ENCODE results near the gene P4HTM.
A peak's percentile ranks its signal among the peaks of the same experiment; 100 is the strongest.
"Not testable (repeated sequence)": the region's sequence is repeated elsewhere in the genome, so short reads cannot be mapped to it uniquely, and the experiment has no call there.

Gene P4HTM

DNA sequence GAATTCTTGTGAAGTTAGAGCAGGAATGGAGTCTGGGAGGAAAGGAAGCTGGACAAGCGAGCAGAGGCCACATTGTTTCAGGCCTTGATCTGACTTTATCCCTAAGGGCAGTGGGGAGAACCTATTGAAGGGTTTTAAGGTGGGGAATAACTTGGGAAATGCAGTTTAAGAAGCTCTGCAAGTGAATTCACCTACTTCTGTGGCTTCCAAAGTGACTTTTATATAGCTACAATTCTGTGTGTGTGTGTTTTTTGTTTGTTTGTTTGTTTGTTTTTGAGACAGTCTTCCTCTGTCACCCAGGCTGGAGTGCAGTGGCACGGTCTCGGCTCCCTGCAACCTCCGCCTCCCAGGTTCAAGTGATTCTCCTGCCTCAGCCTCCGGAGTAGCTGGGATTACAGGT lies 18.6 kb downstream of the P4HTM start:
- H3K9me3 Mint-ChIP-seq; H3K27me3 Mint-ChIP-seq; H3K36me3 Mint-ChIP-seq; DNase-seq (ENCODE audit: low spot score in 2 of 2); ATAC-seq (ENCODE audit: low read depth): not testable (repeated sequence)
- Mint-ChIP-seq H3K27ac (peak overlapping the region; percentile 19), H3K4me3 (peak overlapping the region; percentile 100), H3K4me1 (peaks cover 20% of the 10 kb centered on the region)

- ATAC-seq (ENCODE audit: low read depth) (no peak), DNase-seq (ENCODE audit: low spot score in 2 of 2) (no peak)
- Mint-ChIP-seq H3K27me3 (no peaks in the 10 kb centered on the region), H3K4me1 (peaks cover 24% of the 10 kb centered on the region), H3K36me3 (peaks cover 2% of the 10 kb centered on the region), H3K27ac (peak overlapping the region; percentile 19), H3K4me3 (peak overlapping the region; percentile 9), H3K9me3 (no peaks in the 10 kb centered on the region)
Observed at GRCh38 chr3:49009396-49009795, 19.4 kb downstream of the P4HTM start.

DNA sequence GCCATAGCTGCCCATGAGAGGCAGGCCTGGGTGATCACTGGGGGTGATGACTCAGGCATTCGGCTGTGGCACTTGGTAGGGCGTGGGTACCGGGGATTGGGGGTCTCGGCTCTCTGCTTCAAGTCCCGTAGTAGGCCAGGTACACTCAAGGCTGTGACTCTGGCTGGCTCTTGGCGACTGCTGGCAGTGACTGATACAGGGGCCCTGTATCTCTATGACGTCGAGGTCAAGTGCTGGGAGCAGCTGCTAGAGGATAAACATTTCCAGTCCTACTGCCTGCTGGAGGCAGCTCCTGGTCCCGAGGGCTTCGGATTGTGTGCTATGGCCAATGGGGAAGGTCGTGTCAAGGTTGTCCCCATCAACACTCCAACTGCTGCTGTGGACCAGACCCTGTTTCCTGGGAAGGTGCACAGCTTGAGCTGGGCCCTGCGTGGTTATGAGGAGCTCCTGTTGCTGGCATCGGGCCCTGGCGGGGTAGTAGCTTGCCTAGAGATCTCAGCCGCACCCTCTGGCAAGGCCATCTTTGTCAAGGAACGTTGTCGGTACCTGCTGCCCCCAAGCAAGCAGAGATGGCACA lies 22.5 kb downstream of the P4HTM start:
- no peak for DNase-seq (ENCODE audit: low spot score in 2 of 2)

DNA sequence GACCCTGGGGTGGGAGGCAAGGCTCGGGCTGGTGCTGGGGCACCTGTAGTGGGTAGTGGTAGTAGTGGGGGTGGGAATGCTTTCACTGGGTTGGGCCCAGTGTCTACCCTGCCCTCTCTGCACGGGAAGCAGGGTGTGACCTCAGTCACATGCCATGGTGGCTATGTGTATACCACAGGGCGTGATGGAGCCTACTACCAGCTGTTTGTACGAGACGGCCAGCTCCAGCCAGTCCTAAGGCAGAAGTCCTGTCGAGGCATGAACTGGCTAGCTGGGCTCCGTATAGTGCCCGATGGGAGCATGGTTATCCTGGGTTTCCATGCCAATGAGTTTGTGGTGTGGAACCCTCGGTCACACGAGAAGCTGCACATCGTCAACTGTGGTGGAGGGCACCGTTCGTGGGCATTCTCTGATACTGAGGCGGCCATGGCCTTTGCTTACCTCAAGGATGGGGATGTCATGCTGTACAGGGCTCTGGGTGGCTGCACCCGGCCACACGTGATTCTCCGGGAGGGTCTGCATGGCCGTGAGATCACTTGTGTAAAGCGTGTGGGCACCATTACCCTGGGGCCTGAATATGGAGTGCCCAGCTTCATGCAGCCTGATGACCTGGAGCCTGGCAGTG lies 23.2 kb downstream of the P4HTM start:
- H3K4me3 Mint-ChIP-seq, result no peak overlapping the region

More for the DNA sequence above, 22.5 kb downstream of the P4HTM start:
- H3K36me3 Mint-ChIP-seq, result peaks cover 8% of the 10 kb centered on the region
- peaks cover 25% of the 10 kb centered on the region for H3K4me1 Mint-ChIP-seq
- H3K27ac Mint-ChIP-seq, result no peak overlapping the region
- ATAC-seq (ENCODE audit: low read depth), result no peak
- H3K9me3 Mint-ChIP-seq, result no peaks in the 10 kb centered on the region
- H3K27me3 Mint-ChIP-seq, result no peaks in the 10 kb centered on the region
- no peak overlapping the region for H3K4me3 Mint-ChIP-seq

GRCh38 chr3:49013738-49014660 lies 24.0 kb downstream of the P4HTM start:
- no peaks in the 10 kb centered on the region for H3K9me3 Mint-ChIP-seq
- DNase-seq (ENCODE audit: low spot score in 2 of 2) (peak in 1 of 2 donors; percentile 53), ATAC-seq (ENCODE audit: low read depth) (peak; percentile 59)
- peaks cover 19% of the 10 kb centered on the region for H3K4me1 Mint-ChIP-seq
- H3K4me3 Mint-ChIP-seq, result no peak overlapping the region
- H3K27ac Mint-ChIP-seq, result no peak overlapping the region
- peaks cover 8% of the 10 kb centered on the region for H3K36me3 Mint-ChIP-seq
- no peaks in the 10 kb centered on the region for H3K27me3 Mint-ChIP-seq

More for the DNA sequence above, 23.2 kb downstream of the P4HTM start:
- no peak overlapping the region for H3K27ac Mint-ChIP-seq
- H3K9me3 Mint-ChIP-seq, result no peaks in the 10 kb centered on the region
- DNase-seq (ENCODE audit: low spot score in 2 of 2) (no peak), ATAC-seq (ENCODE audit: low read depth) (no peak)
- H3K4me1 Mint-ChIP-seq, result peaks cover 21% of the 10 kb centered on the region
- H3K27me3 Mint-ChIP-seq, result no peaks in the 10 kb centered on the region
- H3K36me3 Mint-ChIP-seq, result peaks cover 8% of the 10 kb centered on the region

DNA sequence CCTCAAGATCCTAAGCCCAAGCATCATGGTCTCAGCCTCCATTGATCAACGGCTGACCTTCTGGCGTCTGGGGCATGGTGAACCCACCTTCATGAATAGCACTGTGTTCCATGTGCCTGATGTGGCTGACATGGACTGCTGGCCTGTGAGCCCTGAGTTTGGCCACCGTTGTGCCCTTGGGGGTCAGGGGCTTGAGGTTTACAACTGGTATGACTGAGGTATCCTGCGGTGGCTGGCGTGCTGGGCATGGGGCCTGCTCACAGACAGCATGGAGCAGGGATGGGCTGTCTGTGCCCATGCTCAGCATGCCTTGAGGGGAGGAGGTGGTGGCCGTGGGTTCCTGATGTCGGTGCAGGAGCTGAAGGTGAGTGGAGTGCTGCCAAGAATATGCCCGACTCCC lies 25.0 kb downstream of the P4HTM start:
- H3K4me3 Mint-ChIP-seq, result no peak overlapping the region
- H3K36me3 Mint-ChIP-seq, result peaks cover 8% of the 10 kb centered on the region
- peaks cover 17% of the 10 kb centered on the region for H3K4me1 Mint-ChIP-seq
- DNase-seq (ENCODE audit: low spot score in 2 of 2) (no peak), ATAC-seq (ENCODE audit: low read depth) (no peak)
- no peaks in the 10 kb centered on the region for H3K9me3 Mint-ChIP-seq
- H3K27ac Mint-ChIP-seq, result peak overlapping the region; percentile 31
- no peaks in the 10 kb centered on the region for H3K27me3 Mint-ChIP-seq

DNA sequence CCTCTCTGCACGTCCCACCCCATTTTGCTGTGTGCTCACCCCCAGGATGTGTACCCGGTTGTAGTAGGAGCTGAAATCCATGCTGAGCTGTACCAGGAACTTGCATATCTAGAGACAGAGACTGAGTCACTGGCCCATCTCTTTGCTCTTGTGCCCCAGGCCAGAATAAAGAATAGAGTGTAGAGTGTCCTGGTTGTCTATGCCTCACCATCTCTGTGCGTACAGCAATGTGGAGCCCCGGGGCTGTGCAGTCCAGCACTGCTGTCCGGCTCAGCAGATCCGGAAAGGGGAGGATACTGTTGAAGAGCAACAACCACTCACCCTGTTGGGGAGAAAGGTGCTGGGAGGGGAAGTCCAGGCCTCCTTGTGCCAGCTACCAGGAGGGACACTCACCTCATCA lies 25.7 kb downstream of the P4HTM start:
- DNase-seq (ENCODE audit: low spot score in 2 of 2), result no peak
- no peaks in the 10 kb centered on the region for H3K9me3 Mint-ChIP-seq

DNA sequence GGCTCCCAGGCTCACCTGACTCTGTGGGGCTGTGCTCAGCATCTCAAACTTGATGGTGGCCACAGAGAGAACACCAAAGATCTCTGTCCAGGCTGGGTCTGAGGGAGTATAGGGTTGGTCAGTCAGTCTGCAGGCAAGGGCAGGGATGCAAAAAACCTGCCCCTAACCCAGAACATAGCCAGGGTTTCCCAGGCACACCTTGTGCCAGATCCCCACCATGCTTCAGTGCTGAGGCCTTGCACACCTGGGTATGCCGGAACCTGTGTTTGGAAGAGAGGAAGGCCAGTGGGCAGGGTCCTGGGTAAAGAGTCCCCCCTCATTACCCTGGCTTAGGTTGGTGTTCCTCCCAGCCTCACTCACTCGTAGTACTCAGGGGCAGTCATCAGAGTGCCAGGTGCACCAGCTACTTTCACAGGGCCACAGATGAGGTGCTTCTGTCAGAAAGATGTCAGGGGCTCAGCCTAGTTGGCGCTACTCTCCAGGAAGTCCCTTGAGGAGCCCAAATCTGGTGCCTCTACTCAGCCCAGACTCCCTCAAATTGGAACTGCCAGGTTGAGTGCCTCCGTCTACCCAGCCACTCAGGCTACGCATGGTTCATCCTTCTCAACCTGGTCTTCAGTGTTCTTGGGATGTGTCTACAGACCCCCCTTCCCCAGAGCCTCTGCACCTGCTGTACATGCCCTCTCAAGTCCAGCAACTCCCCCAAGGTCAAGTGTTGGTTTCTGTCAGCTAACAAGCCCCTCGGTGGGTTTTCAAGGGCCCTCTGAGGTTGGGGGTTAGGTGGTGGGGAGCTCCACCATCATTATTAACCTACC lies 26.6 kb downstream of the P4HTM start:
- Mint-ChIP-seq H3K4me1 (peaks cover 18% of the 10 kb centered on the region), H3K27me3 (no peaks in the 10 kb centered on the region), H3K4me3 (peak overlapping the region; percentile 99), H3K36me3 (peaks cover 8% of the 10 kb centered on the region), H3K9me3 (no peaks in the 10 kb centered on the region), H3K27ac (peak overlapping the region; percentile 14)
- DNase-seq (ENCODE audit: low spot score in 2 of 2) (no peak), ATAC-seq (ENCODE audit: low read depth) (no peak)

More for the DNA sequence above, 25.7 kb downstream of the P4HTM start:
- Mint-ChIP-seq H3K27ac (no peak overlapping the region), H3K4me1 (peaks cover 21% of the 10 kb centered on the region), H3K4me3 (no peak overlapping the region), H3K36me3 (peaks cover 8% of the 10 kb centered on the region), H3K27me3 (no peaks in the 10 kb centered on the region)
- ATAC-seq (ENCODE audit: low read depth), result no peak

- Mint-ChIP-seq H3K27ac (peak overlapping the region; percentile 86), H3K4me3 (peak overlapping the region; percentile 99), H3K36me3 (peaks cover 8% of the 10 kb centered on the region), H3K4me1 (peaks cover 17% of the 10 kb centered on the region), H3K27me3 (no peaks in the 10 kb centered on the region), H3K9me3 (no peaks in the 10 kb centered on the region)
- ATAC-seq (ENCODE audit: low read depth) (no peak), DNase-seq (ENCODE audit: low spot score in 2 of 2) (no peak)
Observed at GRCh38 chr3:49017229-49017970, 27.4 kb downstream of the P4HTM start.

DNA sequence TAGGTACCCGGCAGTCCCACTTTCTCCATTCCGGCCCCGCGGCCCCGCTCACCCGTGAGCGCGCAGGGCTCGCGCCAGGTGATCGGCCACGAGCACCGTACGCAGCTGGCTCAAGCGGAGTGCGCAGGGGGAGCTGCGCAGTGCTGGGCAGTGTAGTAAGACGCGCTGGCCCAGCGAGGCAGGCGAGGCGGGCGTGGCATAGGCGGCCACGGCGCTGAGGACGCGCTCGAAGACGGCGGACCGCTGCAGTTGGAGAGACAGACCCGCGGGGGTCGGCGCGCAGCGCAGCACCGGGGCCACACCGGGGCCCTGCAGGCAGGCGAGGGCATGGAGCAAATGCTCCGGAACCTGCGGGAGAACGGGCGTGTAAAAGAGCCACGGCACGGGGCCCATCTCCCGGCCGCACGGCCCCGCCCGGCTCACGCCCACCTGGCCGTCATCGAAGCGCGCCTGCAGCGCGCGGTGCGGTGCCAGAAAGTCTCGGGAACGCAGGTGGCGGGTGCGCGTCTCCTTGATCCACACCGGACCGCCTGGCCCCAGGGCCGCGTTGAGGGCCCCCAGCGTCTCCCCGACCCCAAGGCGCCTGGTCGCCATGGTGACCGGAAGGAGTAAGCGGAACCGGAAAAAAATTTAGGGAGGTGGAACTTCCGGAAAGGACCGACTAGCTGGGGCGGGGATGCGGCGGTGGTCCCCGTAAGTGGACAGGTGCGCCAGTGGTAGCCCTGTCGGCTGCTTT lies 28.1 kb downstream of the P4HTM start, which contains the start of gene DALRD3:
DALRD3 (minus strand) TSS at position 610 of the 736 bp plus-strand sequence; CDS start at position 594, 16 bp downstream.
- H3K9me3 Mint-ChIP-seq, result no peaks in the 10 kb centered on the region
- ATAC-seq (ENCODE audit: low read depth) (peak; percentile 7), DNase-seq (ENCODE audit: low spot score in 2 of 2) (peak in 1 of 2 donors; percentile 63)
- H3K4me3 Mint-ChIP-seq, result peak within 1 kb of the TSS; percentile 99
- H3K36me3 Mint-ChIP-seq, result peaks cover 8% of the 10 kb centered on the region
- no peaks in the 10 kb centered on the region for H3K27me3 Mint-ChIP-seq
- H3K27ac Mint-ChIP-seq, result peak within 1 kb of the TSS; percentile 86
- H3K4me1 Mint-ChIP-seq, result peaks cover 20% of the 10 kb centered on the region

DNA sequence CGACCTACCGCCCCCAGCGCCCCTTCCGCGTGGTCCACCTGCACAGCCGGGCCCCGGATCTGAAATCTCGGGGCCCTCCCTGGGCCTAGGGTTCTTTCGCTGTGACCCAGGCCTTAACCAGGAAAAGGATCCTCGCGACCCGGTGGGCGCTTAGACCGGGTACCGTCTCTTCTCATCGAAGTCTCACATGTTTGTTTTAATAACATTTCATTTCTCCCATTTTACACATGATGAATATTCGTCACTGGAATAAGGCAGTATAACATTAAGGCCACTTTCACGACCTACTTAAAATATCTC lies 28.6 kb downstream of the P4HTM start:
- H3K4me1 Mint-ChIP-seq, result peaks cover 22% of the 10 kb centered on the region
- H3K36me3 Mint-ChIP-seq, result peaks cover 6% of the 10 kb centered on the region
- H3K27me3 Mint-ChIP-seq, result no peaks in the 10 kb centered on the region
- H3K27ac Mint-ChIP-seq, result peak overlapping the region; percentile 86
- H3K9me3 Mint-ChIP-seq, result no peaks in the 10 kb centered on the region
- ATAC-seq (ENCODE audit: low read depth), result no peak
- no peak for DNase-seq (ENCODE audit: low spot score in 2 of 2)
- H3K4me3 Mint-ChIP-seq, result peak overlapping the region; percentile 99

GRCh38 chr3:49019941-49020329 lies 29.9 kb downstream of the P4HTM start:
- peaks cover 17% of the 10 kb centered on the region for H3K4me1 Mint-ChIP-seq
- H3K27me3 Mint-ChIP-seq, result no peaks in the 10 kb centered on the region
- H3K9me3 Mint-ChIP-seq, result no peaks in the 10 kb centered on the region
- H3K36me3 Mint-ChIP-seq, result peaks cover 11% of the 10 kb centered on the region
- ATAC-seq (ENCODE audit: low read depth) (no peak), DNase-seq (ENCODE audit: low spot score in 2 of 2) (no peak)
- H3K4me3 Mint-ChIP-seq, result peak overlapping the region; percentile 99
- peak overlapping the region; percentile 98 for H3K27ac Mint-ChIP-seq
